Ishikawa (cell line): Measurements from ENCODE around the gene MAGI1.

ENCODE experiments used
- CEBPB ChIP-seq: IDR thresholded peaks from 2 replicates; pipeline ENCODE4 v1.6.1; 2012
- EGR1 ChIP-seq: IDR thresholded peaks from 2 replicates; pipeline ENCODE4 v1.6.1; 2012
- EP300 ChIP-seq: IDR thresholded peaks from 2 replicates; pipeline ENCODE4 v1.6.1; 2012; ENCODE audit warnings: borderline replicate concordance
- NFIC ChIP-seq: IDR thresholded peaks from 2 replicates; pipeline ENCODE4 v1.6.1; 2012
- TAF1 ChIP-seq: IDR thresholded peaks from 2 replicates; pipeline ENCODE4 v1.6.1; 2012; ENCODE audit warnings: low read depth, mild to moderate bottlenecking
- YY1 ChIP-seq: IDR thresholded peaks from 2 replicates; pipeline ENCODE4 v1.6.1; 2012; ENCODE audit warnings: low read depth
- TF ChIP-seq, protein P1 (sequence below): IDR thresholded peaks from 2 replicates; pipeline ENCODE4 v1.6.1; 2012

GRCh38 chr3:65867463-65868210 is 171.1 kb downstream of the MAGI1 start:
- TF ChIP-seq YY1: no peak
- no peak for TF ChIP-seq EP300
- TF ChIP-seq EGR1: no peak
- no peak for TF ChIP-seq TAF1
- TF ChIP-seq, protein P1, sequence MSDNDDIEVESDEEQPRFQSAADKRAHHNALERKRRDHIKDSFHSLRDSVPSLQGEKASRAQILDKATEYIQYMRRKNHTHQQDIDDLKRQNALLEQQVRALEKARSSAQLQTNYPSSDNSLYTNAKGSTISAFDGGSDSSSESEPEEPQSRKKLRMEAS: no peak
- no peak for TF ChIP-seq CEBPB
- no peak for TF ChIP-seq NFIC
